Psoas muscle (tissue), 8 donors: Measurements from ENCODE around the gene NCS1. TPM values are rescaled to one million over a fixed set of nuclear protein-coding genes. Genes with fewer than 3 reads are reported as not detected.

ENCODE experiments used
- ATAC-seq, 4 donors: fragments of 200-7000 bp; cut with Tn5 transposase; one replicate each; pipeline ENCODE4 v1.9.1; 2020; ENCODE audit warnings: moderate library complexity in 3 of 4, mild to moderate bottlenecking in 2 of 4
- DNase-seq, 2 donors: peaks; one replicate each; pipeline ENCODE4 v3.0.0-alpha.2; 2020
- H3K27ac ChIP-seq: fragments of 200-600 bp; one replicate; pipeline ENCODE4 v1.8.0; 2022
- H3K27me3 ChIP-seq, 3 donors: fragments of 200-600 bp in 1 of 3; one replicate each; pipeline versions ENCODE4 v1.6.1 to v1.8.0; 2013 to 2022; ENCODE audit warnings: low read length in 2 of 3, mild to moderate bottlenecking in 2 of 3, moderate library complexity in 1 of 3; ENCODE audit not compliant: insufficient read depth in 3 of 3
- H3K36me3 ChIP-seq, 2 donors: fragments of 200-600 bp in 1 of 2; one replicate each; pipeline versions ENCODE4 v1.6.1 to v1.8.0; 2013 to 2022; ENCODE audit warnings: low read depth in 1 of 2, mild to moderate bottlenecking in 1 of 2, moderate library complexity in 1 of 2; ENCODE audit not compliant: insufficient read depth in 1 of 2
- H3K4me1 ChIP-seq: fragments of 200-600 bp; one replicate; pipeline ENCODE4 v1.8.0; 2022
- H3K4me3 ChIP-seq: fragments of 200-600 bp; one replicate; pipeline ENCODE4 v1.8.0; 2022; ENCODE audit warnings: mild to moderate bottlenecking
- H3K9me3 ChIP-seq: fragments of 200-600 bp; one replicate; pipeline ENCODE4 v1.8.0; 2022
- CTCF ChIP-seq: fragments of 200-600 bp; IDR thresholded peaks from one replicate; pipeline ENCODE4 v1.8.0; 2022; ENCODE audit warnings: antibody characterized with exemption
- WGBS, 3 donors: extraction: QIAGEN DNeasy Blood & Tissue Kit; methylation state at CpG; one replicate each; pipeline versions ENCODE4 v1.1.6 to v1.1.7; 2013; 5-methylcytosine and 5-hydroxymethylcytosine counted together
- intact Hi-C, 2 donors: fragments of 100-400 bp; cut with DNase I; formaldehyde crosslinking; loops; one replicate each; pipeline versions ENCODE4 v1.11.0 to v1.14.2; 2022
- polyA plus RNA-seq, 3 donors: library from polyadenylated mRNA; stranded (reverse); fragments of 200-250 nt; gene quantifications; one replicate each; pipeline ENCODE4 v1.2.3, GENCODE V29; 2013
- total RNA-seq, 4 donors: library from RNA; stranded (reverse); fragmentation: NEBNext Ultra II Directional in 2 of 4; extraction: Animal tissue kit (Norgen Biotek cat#: 25700) in 2 of 4; gene quantifications; one replicate each; pipeline versions ENCODE4 v1.2.1 to v1.2.4, GENCODE V29; 2021 to 2023
- donor health status: healthy with polysubstance abuse.
- donor health status: DM: no; HTN: no; CAD: no; lungs with moderate emphysema.
- donor health status: Bipolar disorder and iron deficiency.
- donor health status: healthy.
- donor health status: DM: yes; HTN: yes; CAD: no.
- donor health status: DM: no; HTN: no; CAD: no.
- donor health status: DM: no; HTN: no; CAD: no.
- donor health status: DM: yes; HTN: yes; CAD: no.

The NCS1 gene
- total and polyA plus RNA-seq, 7 donors = 2.9 to 7.5 (median 3.8) TPM

- 95 to 96% (median 95%) methylated on average over 20 of the region's 20 CpGs for WGBS, 3 donors
- intact Hi-C loops = no loop called here
- TF ChIP-seq CTCF = no peak
These were observed 53.4 kb downstream of the NCS1 start for GRCh38 chr9:130225586-130225985.

GRCh38 chr9:130226112-130226511 lies 53.9 kb downstream of the NCS1 start:
- no peak for ATAC-seq
- no peaks in the 10 kb centered on the region for H3K36me3 ChIP-seq
- no peak overlapping the region for H3K4me3 ChIP-seq
- TF ChIP-seq CTCF = no peak
- no peak overlapping the region for H3K27ac ChIP-seq
- DNase-seq = peak in 1 of 2 donors; percentile 25
- 87 to 92% (median 91%) methylated on average over 12 of the region's 12 CpGs for WGBS, 3 donors
- intact Hi-C loops = no loop called here
- no peaks in the 10 kb centered on the region for H3K4me1 ChIP-seq
- H3K27me3 ChIP-seq = peaks cover 0 to 2% (median 0%) of the 10 kb centered on the region in 3 donors
- H3K9me3 ChIP-seq = peaks cover 9% of the 10 kb centered on the region

More at GRCh38 chr9:130225586-130225985, 53.4 kb downstream of the NCS1 start:
- peaks cover 9% of the 10 kb centered on the region for H3K9me3 ChIP-seq
- H3K27me3 ChIP-seq = peaks cover 0 to 2% (median 0%) of the 10 kb centered on the region in 3 donors
- no peaks in the 10 kb centered on the region for H3K36me3 ChIP-seq
- no peak for ATAC-seq
- H3K4me3 ChIP-seq = no peak overlapping the region
- no peaks in the 10 kb centered on the region for H3K4me1 ChIP-seq
- H3K27ac ChIP-seq = no peak overlapping the region
- peak in 1 of 2 donors; percentile 37 for DNase-seq

GRCh38 chr9:130227833-130228232 lies 55.6 kb downstream of the NCS1 start:
- H3K27me3 ChIP-seq = no peaks in the 10 kb centered on the region
- H3K4me3 ChIP-seq = no peak overlapping the region
- TF ChIP-seq CTCF = no peak
- intact Hi-C loops = no loop called here
- H3K27ac ChIP-seq = no peak overlapping the region
- H3K9me3 ChIP-seq = peaks cover 9% of the 10 kb centered on the region
- ATAC-seq (no peak), DNase-seq (no peak)
- H3K36me3 ChIP-seq = no peaks in the 10 kb centered on the region
- 80 to 100% (median 98%) methylated on average over 3 of the region's 3 CpGs for WGBS, 3 donors
- H3K4me1 ChIP-seq = no peaks in the 10 kb centered on the region

GRCh38 chr9:130229759-130230158 lies 57.6 kb downstream of the NCS1 start:
- DNase-seq (no peak), ATAC-seq (no peak)
- H3K27ac ChIP-seq = no peak overlapping the region
- peaks cover 9% of the 10 kb centered on the region for H3K9me3 ChIP-seq
- whole genome bisulfite sequencing, 3 donors = 66 to 99% (median 83%) methylated on average over 3 of the region's 3 CpGs
- no peaks in the 10 kb centered on the region for H3K27me3 ChIP-seq
- H3K4me3 ChIP-seq = no peak overlapping the region
- H3K36me3 ChIP-seq = no peaks in the 10 kb centered on the region
- TF ChIP-seq CTCF = no peak
- H3K4me1 ChIP-seq = no peaks in the 10 kb centered on the region
- intact Hi-C loops = loop anchor here in 1 of 2 donors (10.0 kb wide), 1 partner anchor 345 kb away; no protein-coding TSS in a partner anchor

GRCh38 chr9:130230631-130231030 lies 58.4 kb downstream of the NCS1 start:
- ATAC-seq = no peak
- DNase-seq = no peak
- TF ChIP-seq CTCF = no peak
- no peak overlapping the region for H3K27ac ChIP-seq
- peaks cover 9% of the 10 kb centered on the region for H3K9me3 ChIP-seq
- intact Hi-C loops = loop anchor here in 1 of 2 donors (10.0 kb wide), 1 partner anchor 346 kb away; no protein-coding TSS in a partner anchor
- no peak overlapping the region for H3K4me3 ChIP-seq
- no peaks in the 10 kb centered on the region for H3K4me1 ChIP-seq
- H3K27me3 ChIP-seq = no peaks in the 10 kb centered on the region
- no peaks in the 10 kb centered on the region for H3K36me3 ChIP-seq
- 26 to 59% (median 38%) methylated on average over 1 of the region's 1 CpG for WGBS, 3 donors
